HEK293 (cell line): ENCODE measurements around the gene CDCP2.

Experiments used
- GLIS1 ChIP-seq: fragments of 450-650 bp; formaldehyde crosslinking; IDR thresholded peaks from 2 replicates; pipeline ENCODE4 v1.5.1; 2016; ENCODE audit warnings: missing biosample characterization, missing genetic modification characterization
- GLIS2 ChIP-seq: fragments of 450-650 bp; formaldehyde crosslinking; IDR thresholded peaks from 2 replicates; pipeline ENCODE4 v1.5.1; 2016; ENCODE audit warnings: missing biosample characterization, missing genetic modification characterization
- IKZF3 ChIP-seq: fragments of 450-650 bp; IDR thresholded peaks from 2 replicates; pipeline ENCODE4 v1.5.0; 2018; ENCODE audit warnings: missing biosample characterization, mild to moderate bottlenecking, missing genetic modification characterization, moderate library complexity
- PRDM1 ChIP-seq: fragments of 450-650 bp; formaldehyde crosslinking; IDR thresholded peaks from 2 replicates; pipeline ENCODE4; 2016; ENCODE audit warnings: missing biosample characterization, missing genetic modification characterization
- RBAK ChIP-seq: fragments of 450-650 bp; formaldehyde crosslinking; IDR thresholded peaks from 2 replicates; pipeline ENCODE4 v1.5.1; 2016; ENCODE audit warnings: missing biosample characterization, missing genetic modification characterization
- SCRT2 ChIP-seq: fragments of 450-650 bp; formaldehyde crosslinking; IDR thresholded peaks from 2 replicates; pipeline ENCODE4 v1.5.1; 2016; ENCODE audit warnings: missing biosample characterization, missing genetic modification characterization
- ZBTB7A ChIP-seq: fragments of 450-650 bp; formaldehyde crosslinking; IDR thresholded peaks from 2 replicates; pipeline ENCODE4 v1.5.1; 2016; ENCODE audit warnings: low read depth, missing biosample characterization, missing genetic modification characterization
- ZNF2 ChIP-seq: fragments of 450-650 bp; formaldehyde crosslinking; IDR thresholded peaks from 2 replicates; pipeline ENCODE4 v1.5.1; 2016; ENCODE audit warnings: missing biosample characterization, missing genetic modification characterization
- ZNF211 ChIP-seq: fragments of 450-650 bp; formaldehyde crosslinking; IDR thresholded peaks from 2 replicates; pipeline ENCODE4 v1.5.1; 2016; ENCODE audit warnings: low read depth, missing biosample characterization, missing genetic modification characterization
- ZNF324 ChIP-seq: fragments of 450-650 bp; formaldehyde crosslinking; IDR thresholded peaks from 2 replicates; pipeline ENCODE4 v1.5.1; 2016; ENCODE audit warnings: missing biosample characterization, missing genetic modification characterization
- ZNF391 ChIP-seq: fragments of 450-650 bp; formaldehyde crosslinking; IDR thresholded peaks from 2 replicates; pipeline ENCODE4 v1.5.1; 2016; ENCODE audit warnings: low read depth, missing biosample characterization, missing genetic modification characterization, borderline replicate concordance
- ZNF473 ChIP-seq: fragments of 450-650 bp; formaldehyde crosslinking; IDR thresholded peaks from 2 replicates; pipeline ENCODE4 v1.5.1; 2017; ENCODE audit warnings: missing biosample characterization, missing genetic modification characterization
- ZNF560 ChIP-seq: fragments of 450-650 bp; formaldehyde crosslinking; IDR thresholded peaks from 2 replicates; pipeline ENCODE4 v1.5.1; 2017; ENCODE audit warnings: missing biosample characterization, missing genetic modification characterization, borderline replicate concordance
- ZNF624 ChIP-seq: fragments of 450-650 bp; formaldehyde crosslinking; IDR thresholded peaks from 2 replicates; pipeline ENCODE4 v1.5.1; 2017; ENCODE audit warnings: missing biosample characterization, missing genetic modification characterization
- ZNF629 ChIP-seq: fragments of 450-650 bp; formaldehyde crosslinking; IDR thresholded peaks from 2 replicates; pipeline ENCODE4 v1.5.1; 2017; ENCODE audit warnings: missing biosample characterization, missing genetic modification characterization
- ZNF776 ChIP-seq: fragments of 450-650 bp; formaldehyde crosslinking; IDR thresholded peaks from 2 replicates; pipeline ENCODE4 v1.5.0; 2017; ENCODE audit warnings: missing biosample characterization, missing genetic modification characterization, borderline replicate concordance
- ZNF777 ChIP-seq: fragments of 450-650 bp; formaldehyde crosslinking; IDR thresholded peaks from 2 replicates; pipeline ENCODE4 v1.5.1; 2017; ENCODE audit warnings: missing biosample characterization, missing genetic modification characterization, borderline replicate concordance
- ZNF785 ChIP-seq: fragments of 450-650 bp; formaldehyde crosslinking; IDR thresholded peaks from 2 replicates; pipeline ENCODE4 v1.5.1; 2016; ENCODE audit warnings: missing biosample characterization, missing genetic modification characterization
- ZNF792 ChIP-seq: fragments of 450-650 bp; formaldehyde crosslinking; IDR thresholded peaks from 2 replicates; pipeline ENCODE4 v1.5.1; 2016; ENCODE audit warnings: missing biosample characterization, missing genetic modification characterization
- ZNF837 ChIP-seq: fragments of 450-650 bp; formaldehyde crosslinking; IDR thresholded peaks from 2 replicates; pipeline ENCODE4 v1.5.1; 2016; ENCODE audit warnings: missing biosample characterization, missing genetic modification characterization
- ZXDB ChIP-seq: fragments of 450-650 bp; formaldehyde crosslinking; IDR thresholded peaks from 2 replicates; pipeline ENCODE4 v1.5.1; 2016; ENCODE audit warnings: missing biosample characterization, missing genetic modification characterization
- TF ChIP-seq, protein P1 (sequence below): fragments of 450-650 bp; formaldehyde crosslinking; conservative IDR thresholded peaks from 2 replicates; pipeline ENCODE4 v1.5.1; 2016; ENCODE audit warnings: low read depth, missing biosample characterization, missing genetic modification characterization
- TF ChIP-seq, protein P2 (sequence below): fragments of 450-650 bp; formaldehyde crosslinking; IDR thresholded peaks from 2 replicates; pipeline ENCODE4 v1.5.1; 2016; ENCODE audit warnings: missing biosample characterization, missing genetic modification characterization
- TF ChIP-seq, protein P3 (sequence below): fragments of 450-650 bp; formaldehyde crosslinking; IDR thresholded peaks from 2 replicates; pipeline ENCODE4 v1.5.1; 2016; ENCODE audit warnings: missing biosample characterization, missing genetic modification characterization
- TF ChIP-seq, protein P4 (sequence below): fragments of 450-650 bp; IDR thresholded peaks from 2 replicates; pipeline ENCODE4 v1.5.1; 2018; ENCODE audit warnings: missing biosample characterization, missing genetic modification characterization
- TF ChIP-seq, protein P5 (sequence below): fragments of 450-650 bp; formaldehyde crosslinking; IDR thresholded peaks from 2 replicates; pipeline ENCODE4 v1.5.1; 2016; ENCODE audit warnings: missing biosample characterization, missing genetic modification characterization
- TF ChIP-seq, protein P6 (sequence below): sonication (generic); formaldehyde crosslinking; IDR thresholded peaks from 2 replicates; pipeline ENCODE4 v1.8.1; 2022; ENCODE audit warnings: mild to moderate bottlenecking, moderate library complexity, missing genetic modification reagents
- TF ChIP-seq, protein P7 (sequence below): fragments of 450-650 bp; formaldehyde crosslinking; IDR thresholded peaks from 2 replicates; pipeline ENCODE4 v1.5.1; 2016; ENCODE audit warnings: missing biosample characterization, missing genetic modification characterization

Gene CDCP2

DNA sequence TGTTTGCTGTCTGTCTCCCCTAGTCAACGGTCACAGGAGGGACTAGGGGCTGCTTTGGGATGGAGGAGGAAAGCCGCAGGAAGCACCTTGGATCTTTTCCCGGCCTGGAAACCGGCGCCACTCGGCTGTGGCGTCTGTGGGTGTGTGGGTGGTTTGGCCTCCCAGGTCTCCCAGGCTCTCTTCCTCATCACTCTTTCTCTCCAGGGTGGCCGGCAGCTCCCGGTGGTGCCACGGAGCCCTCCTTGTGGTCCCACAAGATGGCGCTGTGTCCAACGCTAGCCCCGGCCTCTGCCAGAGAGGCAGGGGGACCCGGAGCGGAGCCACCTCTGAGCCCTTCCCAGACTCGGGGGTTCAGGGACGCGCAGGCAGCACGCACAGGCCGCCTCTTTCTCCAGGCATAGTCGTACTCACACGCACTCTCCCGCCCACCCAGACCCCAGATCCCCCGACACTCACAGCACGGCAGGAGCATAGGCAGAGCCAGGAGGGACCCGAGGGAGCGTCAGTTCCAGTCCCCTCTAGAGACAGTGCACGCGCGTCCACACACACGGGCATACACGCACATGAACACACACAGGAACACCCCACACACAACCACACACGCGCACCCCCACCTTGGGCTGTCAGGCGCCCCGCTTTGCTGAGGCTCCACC lies 31.2 kb downstream of the CDCP2 start (continued):
- TF ChIP-seq, protein P1, sequence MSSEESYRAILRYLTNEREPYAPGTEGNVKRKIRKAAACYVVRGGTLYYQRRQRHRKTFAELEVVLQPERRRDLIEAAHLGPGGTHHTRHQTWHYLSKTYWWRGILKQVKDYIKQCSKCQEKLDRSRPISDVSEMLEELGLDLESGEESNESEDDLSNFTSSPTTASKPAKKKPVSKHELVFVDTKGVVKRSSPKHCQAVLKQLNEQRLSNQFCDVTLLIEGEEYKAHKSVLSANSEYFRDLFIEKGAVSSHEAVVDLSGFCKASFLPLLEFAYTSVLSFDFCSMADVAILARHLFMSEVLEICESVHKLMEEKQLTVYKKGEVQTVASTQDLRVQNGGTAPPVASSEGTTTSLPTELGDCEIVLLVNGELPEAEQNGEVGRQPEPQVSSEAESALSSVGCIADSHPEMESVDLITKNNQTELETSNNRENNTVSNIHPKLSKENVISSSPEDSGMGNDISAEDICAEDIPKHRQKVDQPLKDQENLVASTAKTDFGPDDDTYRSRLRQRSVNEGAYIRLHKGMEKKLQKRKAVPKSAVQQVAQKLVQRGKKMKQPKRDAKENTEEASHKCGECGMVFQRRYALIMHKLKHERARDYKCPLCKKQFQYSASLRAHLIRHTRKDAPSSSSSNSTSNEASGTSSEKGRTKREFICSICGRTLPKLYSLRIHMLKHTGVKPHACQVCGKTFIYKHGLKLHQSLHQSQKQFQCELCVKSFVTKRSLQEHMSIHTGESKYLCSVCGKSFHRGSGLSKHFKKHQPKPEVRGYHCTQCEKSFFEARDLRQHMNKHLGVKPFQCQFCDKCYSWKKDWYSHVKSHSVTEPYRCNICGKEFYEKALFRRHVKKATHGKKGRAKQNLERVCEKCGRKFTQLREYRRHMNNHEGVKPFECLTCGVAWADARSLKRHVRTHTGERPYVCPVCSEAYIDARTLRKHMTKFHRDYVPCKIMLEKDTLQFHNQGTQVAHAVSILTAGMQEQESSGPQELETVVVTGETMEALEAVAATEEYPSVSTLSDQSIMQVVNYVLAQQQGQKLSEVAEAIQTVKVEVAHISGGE, result no peak
- peak; percentile 81; the same call in 1 of the 2 replicates for TF ChIP-seq ZNF777 (tag by site-specific recombination)
- 0 out of 2 replicates have a peak, but pooled peaks have one; percentile 70 for TF ChIP-seq IKZF3 (tag by site-specific recombination)
- TF ChIP-seq ZBTB7A (tag by site-specific recombination), result peak; percentile 48; the same call in 1 of the 2 replicates
- no peak for TF ChIP-seq ZNF624 (tag by site-specific recombination)
- peak; percentile 97 for TF ChIP-seq GLIS1 (tag by site-specific recombination)
- TF ChIP-seq, protein P2, sequence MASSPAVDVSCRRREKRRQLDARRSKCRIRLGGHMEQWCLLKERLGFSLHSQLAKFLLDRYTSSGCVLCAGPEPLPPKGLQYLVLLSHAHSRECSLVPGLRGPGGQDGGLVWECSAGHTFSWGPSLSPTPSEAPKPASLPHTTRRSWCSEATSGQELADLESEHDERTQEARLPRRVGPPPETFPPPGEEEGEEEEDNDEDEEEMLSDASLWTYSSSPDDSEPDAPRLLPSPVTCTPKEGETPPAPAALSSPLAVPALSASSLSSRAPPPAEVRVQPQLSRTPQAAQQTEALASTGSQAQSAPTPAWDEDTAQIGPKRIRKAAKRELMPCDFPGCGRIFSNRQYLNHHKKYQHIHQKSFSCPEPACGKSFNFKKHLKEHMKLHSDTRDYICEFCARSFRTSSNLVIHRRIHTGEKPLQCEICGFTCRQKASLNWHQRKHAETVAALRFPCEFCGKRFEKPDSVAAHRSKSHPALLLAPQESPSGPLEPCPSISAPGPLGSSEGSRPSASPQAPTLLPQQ (tag by site-specific recombination), result peak; percentile 56
- TF ChIP-seq, protein P3, sequence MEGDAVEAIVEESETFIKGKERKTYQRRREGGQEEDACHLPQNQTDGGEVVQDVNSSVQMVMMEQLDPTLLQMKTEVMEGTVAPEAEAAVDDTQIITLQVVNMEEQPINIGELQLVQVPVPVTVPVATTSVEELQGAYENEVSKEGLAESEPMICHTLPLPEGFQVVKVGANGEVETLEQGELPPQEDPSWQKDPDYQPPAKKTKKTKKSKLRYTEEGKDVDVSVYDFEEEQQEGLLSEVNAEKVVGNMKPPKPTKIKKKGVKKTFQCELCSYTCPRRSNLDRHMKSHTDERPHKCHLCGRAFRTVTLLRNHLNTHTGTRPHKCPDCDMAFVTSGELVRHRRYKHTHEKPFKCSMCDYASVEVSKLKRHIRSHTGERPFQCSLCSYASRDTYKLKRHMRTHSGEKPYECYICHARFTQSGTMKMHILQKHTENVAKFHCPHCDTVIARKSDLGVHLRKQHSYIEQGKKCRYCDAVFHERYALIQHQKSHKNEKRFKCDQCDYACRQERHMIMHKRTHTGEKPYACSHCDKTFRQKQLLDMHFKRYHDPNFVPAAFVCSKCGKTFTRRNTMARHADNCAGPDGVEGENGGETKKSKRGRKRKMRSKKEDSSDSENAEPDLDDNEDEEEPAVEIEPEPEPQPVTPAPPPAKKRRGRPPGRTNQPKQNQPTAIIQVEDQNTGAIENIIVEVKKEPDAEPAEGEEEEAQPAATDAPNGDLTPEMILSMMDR (tag by site-specific recombination), result peak; percentile 89
- TF ChIP-seq ZNF391 (tag by site-specific recombination), result 0 out of 2 replicates have a peak, but pooled peaks have one; percentile 35
- TF ChIP-seq PRDM1 (tag by site-specific recombination), result no peak
- 0 out of 2 replicates have a peak, but pooled peaks have one; percentile 8 for TF ChIP-seq ZXDB (tag by site-specific recombination)
- no peak for TF ChIP-seq ZNF792
- no peak for TF ChIP-seq ZNF776 (tag by site-specific recombination)
- no peak for TF ChIP-seq ZNF837 (tag by site-specific recombination)
- TF ChIP-seq GLIS2 (tag by site-specific recombination), result peak; percentile 73
- TF ChIP-seq, protein P4, sequence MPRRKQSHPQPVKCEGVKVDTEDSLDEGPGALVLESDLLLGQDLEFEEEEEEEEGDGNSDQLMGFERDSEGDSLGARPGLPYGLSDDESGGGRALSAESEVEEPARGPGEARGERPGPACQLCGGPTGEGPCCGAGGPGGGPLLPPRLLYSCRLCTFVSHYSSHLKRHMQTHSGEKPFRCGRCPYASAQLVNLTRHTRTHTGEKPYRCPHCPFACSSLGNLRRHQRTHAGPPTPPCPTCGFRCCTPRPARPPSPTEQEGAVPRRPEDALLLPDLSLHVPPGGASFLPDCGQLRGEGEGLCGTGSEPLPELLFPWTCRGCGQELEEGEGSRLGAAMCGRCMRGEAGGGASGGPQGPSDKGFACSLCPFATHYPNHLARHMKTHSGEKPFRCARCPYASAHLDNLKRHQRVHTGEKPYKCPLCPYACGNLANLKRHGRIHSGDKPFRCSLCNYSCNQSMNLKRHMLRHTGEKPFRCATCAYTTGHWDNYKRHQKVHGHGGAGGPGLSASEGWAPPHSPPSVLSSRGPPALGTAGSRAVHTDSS (tag by site-specific recombination), result peak; percentile 77
- no peak for TF ChIP-seq RBAK (tag by site-specific recombination)
- TF ChIP-seq, protein P5, sequence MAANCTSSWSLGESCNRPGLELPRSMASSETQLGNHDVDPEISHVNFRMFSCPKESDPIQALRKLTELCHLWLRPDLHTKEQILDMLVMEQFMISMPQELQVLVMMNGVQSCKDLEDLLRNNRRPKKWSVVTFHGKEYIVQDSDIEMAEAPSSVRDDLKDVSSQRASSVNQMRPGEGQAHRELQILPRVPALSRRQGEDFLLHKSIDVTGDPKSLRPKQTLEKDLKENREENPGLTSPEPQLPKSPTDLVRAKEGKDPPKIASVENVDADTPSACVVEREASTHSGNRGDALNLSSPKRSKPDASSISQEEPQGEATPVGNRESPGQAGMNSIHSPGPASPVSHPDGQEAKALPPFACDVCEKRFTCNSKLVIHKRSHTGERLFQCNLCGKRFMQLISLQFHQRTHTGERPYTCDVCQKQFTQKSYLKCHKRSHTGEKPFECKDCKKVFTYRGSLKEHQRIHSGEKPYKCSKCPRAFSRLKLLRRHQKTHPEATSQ, result no peak
- TF ChIP-seq, protein P6, sequence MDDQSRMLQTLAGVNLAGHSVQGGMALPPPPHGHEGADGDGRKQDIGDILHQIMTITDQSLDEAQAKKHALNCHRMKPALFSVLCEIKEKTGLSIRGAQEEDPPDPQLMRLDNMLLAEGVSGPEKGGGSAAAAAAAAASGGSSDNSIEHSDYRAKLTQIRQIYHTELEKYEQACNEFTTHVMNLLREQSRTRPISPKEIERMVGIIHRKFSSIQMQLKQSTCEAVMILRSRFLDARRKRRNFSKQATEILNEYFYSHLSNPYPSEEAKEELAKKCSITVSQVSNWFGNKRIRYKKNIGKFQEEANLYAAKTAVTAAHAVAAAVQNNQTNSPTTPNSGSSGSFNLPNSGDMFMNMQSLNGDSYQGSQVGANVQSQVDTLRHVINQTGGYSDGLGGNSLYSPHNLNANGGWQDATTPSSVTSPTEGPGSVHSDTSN (CRISPR knock-in tag), result 0 out of 2 replicates have a peak, but pooled peaks have one; percentile 55
- 0 out of 2 replicates have a peak, but pooled peaks have one; percentile 45 for TF ChIP-seq ZNF324 (tag by site-specific recombination)
- 0 out of 2 replicates have a peak, but pooled peaks have one; percentile 19 for TF ChIP-seq ZNF629
- TF ChIP-seq ZNF2, result peak; percentile 73
- TF ChIP-seq ZNF560 (tag by site-specific recombination), result no peak
- TF ChIP-seq ZNF473 (tag by site-specific recombination), result no peak
- TF ChIP-seq ZNF785, result no peak
- TF ChIP-seq ZNF211 (tag by site-specific recombination), result no peak
- TF ChIP-seq, protein P7, sequence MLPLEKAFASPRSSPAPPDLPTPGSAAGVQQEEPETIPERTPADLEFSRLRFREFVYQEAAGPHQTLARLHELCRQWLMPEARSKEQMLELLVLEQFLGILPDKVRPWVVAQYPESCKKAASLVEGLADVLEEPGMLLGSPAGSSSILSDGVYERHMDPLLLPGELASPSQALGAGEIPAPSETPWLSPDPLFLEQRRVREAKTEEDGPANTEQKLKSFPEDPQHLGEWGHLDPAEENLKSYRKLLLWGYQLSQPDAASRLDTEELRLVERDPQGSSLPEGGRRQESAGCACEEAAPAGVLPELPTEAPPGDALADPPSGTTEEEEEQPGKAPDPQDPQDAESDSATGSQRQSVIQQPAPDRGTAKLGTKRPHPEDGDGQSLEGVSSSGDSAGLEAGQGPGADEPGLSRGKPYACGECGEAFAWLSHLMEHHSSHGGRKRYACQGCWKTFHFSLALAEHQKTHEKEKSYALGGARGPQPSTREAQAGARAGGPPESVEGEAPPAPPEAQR, result no peak
- TF ChIP-seq SCRT2 (tag by site-specific recombination), result no peak
